GM19239 (cell line): Measurements from ENCODE around the gene ECHS1.

Source experiments
- DNase-seq: peaks from one replicate; pipeline ENCODE4 v3.0.0; 2011; ENCODE audit warnings: low spot score; ENCODE audit not compliant: insufficient read length
- FAIRE-seq: peaks from 2 replicates; lab custom pipeline; 2011; peaks lifted over from hg19 to GRCh38; lab: Jason Lieb, UNC

Gene ECHS1

DNA sequence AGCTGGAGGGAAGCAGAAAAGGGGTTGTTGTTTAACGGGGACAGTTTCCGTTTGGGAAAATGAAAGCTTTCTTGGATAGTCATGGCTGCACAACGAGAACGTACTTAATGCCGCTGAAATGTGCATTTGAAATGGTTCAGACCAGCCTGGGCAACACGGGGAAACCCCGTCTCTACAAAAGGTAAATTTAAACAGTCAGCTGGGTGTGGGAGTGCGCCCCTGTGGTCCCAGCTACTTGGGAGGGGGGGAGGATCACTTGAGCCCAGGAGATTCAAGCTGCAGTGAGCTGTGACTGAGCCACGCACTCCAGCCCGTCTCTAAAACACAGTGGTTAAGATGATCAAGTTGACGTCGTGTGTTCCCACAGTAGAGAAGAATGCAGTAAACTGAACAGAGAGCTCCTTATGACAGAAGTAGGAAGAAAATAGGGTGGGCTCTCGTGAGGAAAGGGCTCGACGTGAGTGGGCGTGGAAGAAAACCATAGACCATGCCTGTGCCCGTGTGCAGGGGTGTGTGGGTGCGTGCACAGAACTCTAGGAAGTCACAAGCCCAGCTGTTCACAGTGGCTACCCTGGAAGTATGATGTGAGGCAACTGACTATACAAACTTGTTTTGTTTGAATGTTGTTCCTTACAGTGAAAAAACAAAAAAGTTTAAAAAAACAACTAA lies 11.2 kb downstream of the ECHS1 start:
- peak; percentile 75 for FAIRE-seq

DNA sequence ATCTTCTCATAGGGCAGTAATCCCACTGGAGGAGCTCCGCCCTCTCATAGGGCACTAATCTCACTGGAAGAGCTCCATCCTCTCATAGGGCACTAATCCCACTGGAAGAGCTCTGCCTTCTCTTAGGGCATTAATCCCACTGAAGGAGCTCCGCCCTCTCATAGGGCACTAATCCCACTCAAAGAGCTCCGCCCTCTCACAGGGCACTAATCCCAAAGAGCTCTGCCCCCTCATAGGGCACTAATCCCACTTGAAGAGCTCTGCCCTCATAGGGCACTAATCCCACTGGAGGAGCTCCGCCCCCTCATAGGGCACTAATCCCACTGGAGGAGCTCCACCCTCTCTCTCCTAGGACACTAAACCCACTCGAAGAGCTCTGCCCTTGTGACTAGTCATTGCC lies 11.9 kb downstream of the ECHS1 start:
- DNase-seq (no peak), FAIRE-seq (no peak)

More for the DNA sequence above, 11.2 kb downstream of the ECHS1 start:
- no peak for DNase-seq

DNA sequence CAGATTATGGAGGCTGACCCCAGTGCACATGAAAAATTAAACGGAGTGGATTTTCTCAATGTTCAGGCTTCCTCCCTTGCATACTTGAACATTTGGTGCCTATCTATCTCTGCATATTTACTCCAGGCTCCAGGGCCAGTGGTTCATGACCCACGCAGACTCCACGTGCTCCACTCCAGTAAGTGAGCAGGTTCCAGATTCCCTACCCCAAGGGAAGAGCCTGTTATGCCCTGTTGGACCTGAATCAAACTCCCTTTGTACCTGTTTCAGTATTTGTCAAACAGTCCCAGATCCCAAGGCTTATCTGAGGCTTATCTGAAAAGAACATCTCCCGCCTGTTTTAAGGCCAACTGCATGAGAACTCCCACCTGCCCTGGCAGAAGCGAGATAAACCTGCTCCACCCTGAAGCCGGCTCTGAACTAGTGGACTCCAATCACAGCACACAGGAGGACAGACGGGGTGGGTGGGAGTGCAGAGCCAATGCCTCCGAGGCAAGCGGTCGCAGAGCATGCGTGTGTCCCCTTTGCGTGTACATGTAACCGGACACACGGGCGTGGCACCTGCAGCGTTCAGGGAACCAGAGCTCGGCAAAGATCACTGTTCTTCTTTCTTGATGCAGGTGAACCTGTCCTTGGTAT lies 13.1 kb downstream of the ECHS1 start:
- DNase-seq (no peak), FAIRE-seq (no peak)

DNA sequence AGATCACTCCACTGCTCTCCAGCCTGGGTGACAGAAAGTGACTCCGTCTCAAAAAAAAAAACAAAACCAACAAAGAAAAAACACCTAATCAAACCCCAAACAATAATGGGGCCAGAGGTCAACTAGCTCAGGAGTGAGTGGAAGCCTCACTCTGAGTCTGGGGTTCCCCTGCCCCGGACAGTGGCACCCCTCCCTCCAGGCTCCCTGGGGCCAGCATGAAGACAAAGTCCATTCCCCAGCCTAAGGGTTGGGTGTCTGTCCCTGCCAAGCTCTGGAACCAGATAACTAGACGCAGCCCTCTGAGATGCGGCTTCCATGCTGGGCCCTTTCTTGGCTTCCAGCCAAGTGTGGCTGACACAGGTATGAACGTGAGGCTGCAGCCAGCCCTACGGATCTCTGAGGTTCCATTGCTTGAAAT lies 13.6 kb downstream of the ECHS1 start:
- FAIRE-seq (no peak), DNase-seq (no peak)

DNA sequence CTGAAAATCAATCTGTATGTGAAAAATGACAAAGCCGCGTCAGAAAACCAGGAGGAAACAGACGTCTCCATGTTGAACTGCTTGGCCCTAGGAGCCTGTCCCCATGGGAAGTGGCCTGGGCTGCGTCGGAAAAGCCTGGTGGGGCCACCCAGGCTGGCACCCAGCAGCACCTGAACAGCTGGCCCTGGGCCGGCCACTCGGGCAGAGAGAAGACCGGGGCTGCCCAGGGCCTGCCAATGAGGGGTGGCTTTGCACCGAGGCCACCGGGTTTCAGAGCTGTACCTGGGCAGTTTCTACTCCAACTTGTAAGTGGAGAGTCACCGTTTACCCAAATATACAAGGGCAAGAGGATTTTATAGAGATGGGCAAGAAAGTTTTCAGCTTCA lies 14.2 kb downstream of the ECHS1 start:
- FAIRE-seq (no peak), DNase-seq (no peak)

DNA sequence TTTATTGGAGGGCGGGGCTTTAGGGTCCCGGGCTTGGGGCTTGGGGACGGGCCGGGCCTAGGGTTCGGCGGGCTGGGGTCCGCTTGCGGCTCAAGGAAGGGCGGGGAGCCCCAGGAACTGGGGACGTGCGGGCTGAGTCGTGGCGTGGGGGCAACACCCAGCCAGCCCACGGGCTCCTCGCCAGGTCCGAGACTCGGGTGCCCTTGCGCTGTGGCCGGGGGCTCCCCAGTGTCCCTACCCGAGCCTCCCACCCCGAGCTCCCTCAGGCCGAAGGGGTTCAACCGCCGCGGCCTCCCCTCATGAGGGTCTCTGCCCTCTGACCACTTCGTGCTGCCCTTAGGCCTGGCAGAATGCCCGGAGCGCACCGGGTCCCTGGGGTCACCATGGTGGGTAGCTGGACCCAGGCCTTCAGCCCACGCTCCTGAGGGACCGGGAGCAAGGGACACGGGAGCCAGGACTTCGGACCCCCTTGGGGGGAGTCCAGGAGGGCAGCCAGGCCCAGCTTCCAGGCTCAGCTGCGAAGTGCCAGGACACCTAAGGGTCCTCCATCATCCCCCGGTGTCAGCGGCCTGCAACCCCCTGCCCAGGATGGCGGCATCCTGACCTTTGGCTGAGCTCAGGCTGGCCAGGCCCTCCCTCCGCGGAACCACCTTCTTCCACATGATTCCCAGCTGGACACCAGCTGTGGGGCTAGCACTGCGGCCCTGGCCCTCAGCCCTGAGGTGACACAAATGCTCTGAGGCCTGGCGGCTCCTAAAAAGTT lies 14.8 kb downstream of the ECHS1 start:
- FAIRE-seq: no peak
- no peak for DNase-seq

DNA sequence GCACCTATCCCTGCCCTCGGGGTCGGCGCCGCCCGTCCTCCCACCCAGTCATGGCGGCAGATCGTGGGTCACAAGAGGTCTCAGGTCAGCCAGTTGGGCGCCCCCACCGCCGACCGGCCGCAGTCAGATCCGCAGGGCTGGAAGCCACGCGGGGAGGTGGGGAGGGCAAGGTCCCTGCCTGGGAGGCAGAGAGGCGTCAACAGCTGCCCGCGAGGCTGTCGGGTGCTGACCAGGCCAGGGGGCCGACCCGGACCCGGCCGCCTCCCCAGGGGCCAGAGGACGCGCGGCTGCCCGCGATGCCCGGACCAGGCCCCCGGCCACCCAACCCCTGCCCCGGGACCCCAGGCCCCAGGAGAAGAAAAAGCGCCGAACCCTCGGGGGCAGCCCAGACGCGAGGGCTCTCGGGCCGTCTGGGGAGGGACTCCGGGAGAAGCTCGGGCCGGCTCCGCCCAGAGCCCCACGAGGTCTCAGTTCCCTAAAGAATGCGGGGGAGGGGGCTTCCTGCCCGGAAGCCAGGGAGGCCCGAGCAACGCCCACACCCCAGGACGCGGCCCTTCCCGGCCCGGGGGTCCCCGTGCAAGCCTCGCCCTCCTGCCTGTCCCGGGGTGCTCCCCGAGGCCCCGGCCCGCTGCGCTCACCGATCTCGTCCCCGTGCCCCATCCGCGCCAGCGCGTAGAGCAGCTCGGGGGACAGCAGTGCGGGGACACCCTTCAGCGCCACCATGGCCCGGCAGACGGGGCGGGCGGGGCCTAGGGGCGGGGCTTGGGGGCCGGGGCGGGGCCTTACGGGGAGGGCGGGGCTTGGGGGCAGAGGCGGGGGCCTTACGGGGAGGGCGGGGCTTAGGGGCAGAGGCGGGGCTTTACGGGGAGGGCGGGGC lies 15.6 kb downstream of the ECHS1 start, which contains the start of gene FUOM:
TSS of gene FUOM (minus strand) at position 735 of the 877 bp plus-strand sequence. CDS start at position 723, 12 bp downstream.
- FAIRE-seq (peak; percentile 62), DNase-seq (peak; percentile 94)

DNA sequence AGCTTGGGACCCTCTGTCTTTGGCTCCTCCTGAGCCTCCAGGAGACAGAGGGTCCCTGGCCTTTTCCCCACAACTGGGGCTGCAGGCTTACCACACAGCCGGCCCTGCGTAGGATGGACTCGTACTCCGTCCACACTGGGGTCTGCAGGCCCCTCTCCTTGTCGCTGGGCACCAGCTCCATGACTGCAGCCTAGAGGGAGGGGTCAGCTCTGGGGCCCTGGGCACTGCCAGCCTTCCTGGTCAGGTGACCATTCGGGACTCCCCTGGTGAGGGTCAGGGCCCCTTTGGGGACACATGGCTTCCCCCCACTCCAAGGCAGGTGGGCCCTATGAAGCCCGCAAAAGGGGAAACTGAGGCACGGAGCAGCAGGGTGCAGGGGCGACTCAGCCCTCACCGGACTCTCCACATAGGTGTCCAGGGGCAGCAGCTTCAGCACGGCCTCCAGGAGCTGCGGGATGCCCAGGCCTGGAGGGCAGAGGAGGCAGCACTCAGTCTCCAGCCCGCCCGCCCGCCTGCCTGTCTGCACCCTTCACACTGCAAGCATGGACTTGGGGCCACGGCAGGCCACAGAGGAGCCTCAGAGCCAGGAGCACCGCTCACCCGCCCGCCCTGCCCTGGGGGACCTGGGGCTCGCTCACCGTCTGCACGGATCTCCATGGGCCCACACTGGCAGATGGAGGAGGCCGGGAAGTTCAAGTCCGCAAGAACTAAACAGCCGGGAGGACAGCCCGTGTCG lies 16.4 kb downstream of the ECHS1 start:
- no peak for DNase-seq
- FAIRE-seq: no peak

DNA sequence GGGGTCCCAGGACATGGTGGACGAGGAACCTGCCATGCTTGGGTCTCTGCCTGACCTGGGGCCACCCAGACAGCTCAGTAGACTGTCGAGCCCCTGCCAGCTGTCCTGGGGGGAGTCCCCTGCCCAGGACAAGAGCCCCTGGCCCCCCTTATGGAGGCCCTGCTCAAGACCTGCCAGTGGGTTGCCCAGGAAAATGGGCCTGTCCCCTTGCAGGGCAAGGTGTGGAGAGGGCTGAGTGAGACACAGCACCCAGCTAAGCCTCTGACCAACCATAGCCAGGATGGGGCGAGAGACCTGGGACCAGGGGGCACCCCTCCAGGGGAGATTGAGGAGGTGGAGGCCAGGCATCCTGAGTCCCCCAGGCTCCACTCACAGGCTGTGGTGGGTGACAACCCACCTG lies 17.2 kb downstream of the ECHS1 start:
- DNase-seq (no peak), FAIRE-seq (no peak)

DNA sequence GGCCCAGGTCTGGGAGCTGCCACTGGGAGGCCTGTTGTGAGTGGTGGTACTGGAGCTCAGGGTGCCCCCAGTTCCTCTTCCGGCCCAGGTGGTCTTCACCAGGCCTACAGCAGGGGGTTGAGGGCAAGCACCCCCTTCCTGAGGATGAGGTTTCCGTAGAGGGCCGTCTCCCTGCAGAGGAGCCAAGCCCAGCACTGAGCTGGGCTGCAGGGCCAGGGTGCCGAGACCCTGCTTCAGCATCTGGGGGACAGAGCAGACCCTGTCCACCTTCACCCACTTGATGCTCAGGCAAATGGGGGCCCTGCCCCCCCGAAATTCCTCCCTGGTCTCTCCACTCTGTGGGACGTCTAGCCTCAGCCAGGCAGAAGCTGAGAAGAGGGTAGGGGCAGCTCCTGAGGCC lies 17.9 kb downstream of the ECHS1 start:
- FAIRE-seq (no peak), DNase-seq (no peak)

DNA sequence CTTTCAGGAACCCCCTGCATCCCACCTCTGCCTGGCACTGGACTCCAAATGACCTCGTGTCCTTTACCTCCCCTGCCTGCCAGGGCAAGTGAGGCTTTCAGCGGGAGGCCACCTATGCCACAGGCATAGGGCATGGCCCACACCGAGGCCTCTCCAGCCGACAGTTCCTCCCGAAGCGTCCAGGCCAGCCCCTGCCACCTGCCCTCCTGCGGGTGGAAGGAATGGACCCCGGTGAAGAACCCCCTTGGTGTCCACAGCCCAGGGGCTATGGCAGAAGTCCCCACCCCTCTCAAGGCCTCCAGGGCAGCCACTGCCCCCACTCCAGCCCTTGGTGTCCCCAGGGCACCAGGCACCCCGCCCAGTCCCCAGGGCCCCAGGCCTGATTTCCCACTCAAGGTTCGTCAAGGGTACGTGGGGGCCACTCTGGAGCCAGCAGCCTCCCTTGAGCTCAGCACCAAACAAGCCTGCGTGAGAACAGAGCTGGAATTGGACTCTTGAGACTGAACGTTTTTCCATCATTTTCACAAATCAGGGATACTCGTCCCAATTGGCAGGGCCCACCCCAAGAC lies 18.4 kb downstream of the ECHS1 start:
- DNase-seq (no peak), FAIRE-seq (no peak)

DNA sequence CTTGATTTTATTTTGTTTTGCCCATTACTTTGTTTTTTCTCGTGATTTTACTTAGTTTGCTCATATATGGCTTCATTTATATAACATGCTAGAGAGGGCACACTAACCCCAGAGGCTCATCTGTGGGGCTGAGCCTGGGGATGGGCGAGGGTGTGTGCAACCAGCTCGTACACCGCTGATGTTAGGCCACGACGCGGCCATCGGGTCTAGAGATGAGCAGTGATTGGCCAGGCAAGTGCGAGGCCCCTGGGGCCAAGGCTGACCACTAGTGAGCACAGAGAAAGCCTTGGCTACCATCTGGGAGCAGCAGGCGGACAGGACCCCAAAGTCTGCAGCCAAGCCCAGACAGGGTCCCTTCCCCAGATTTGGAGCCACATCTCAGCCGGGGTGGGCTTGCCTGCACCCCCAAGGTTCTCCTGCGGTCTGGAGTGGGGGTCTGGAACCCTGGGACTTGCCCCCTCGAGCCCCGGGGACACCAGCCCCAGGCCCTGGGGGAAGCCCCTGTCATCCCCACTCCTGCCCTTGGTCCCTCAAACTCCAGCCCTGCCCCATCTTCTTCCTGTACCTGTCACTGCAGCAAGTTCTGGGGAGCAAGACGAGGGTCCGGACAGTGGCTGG lies 19.1 kb downstream of the ECHS1 start:
- FAIRE-seq (no peak), DNase-seq (no peak)

DNA sequence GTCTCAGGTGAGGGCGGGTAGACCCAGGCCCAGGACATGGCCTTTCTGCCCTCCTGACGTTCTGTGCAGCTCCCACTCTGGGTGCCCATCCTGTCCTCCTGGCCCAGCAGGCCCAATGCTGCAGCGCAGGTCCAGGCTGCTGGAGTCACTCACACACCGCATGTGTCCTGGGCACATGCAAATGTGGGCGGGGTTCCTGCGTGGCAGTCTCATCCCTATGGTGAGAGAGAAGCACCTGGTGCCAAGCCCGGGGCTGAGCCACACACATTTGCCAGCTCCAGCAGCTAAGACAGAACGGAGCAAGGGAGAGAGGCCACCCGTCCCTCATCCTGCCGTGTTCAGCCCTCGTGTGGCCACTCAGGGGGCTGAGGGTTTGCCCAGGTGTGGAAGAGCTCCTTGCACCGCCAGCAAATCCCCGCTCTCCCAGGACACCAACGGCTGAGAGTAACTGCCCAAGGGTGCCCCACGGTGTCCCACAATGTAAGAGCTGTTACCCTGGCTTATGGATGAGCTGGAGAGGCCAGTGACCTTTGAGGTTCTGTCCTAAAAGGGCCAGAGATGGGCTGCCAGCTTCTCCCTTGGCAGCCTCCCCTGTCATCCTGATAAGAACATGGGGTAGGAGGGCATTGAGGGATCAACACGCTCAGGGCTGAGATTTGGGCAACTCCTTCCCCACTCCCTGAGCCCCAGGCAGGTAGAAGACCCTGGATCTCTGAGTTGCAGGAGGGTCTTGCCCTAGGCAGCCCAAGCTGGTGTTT lies 19.8 kb downstream of the ECHS1 start:
- DNase-seq: no peak
- FAIRE-seq: no peak

DNA sequence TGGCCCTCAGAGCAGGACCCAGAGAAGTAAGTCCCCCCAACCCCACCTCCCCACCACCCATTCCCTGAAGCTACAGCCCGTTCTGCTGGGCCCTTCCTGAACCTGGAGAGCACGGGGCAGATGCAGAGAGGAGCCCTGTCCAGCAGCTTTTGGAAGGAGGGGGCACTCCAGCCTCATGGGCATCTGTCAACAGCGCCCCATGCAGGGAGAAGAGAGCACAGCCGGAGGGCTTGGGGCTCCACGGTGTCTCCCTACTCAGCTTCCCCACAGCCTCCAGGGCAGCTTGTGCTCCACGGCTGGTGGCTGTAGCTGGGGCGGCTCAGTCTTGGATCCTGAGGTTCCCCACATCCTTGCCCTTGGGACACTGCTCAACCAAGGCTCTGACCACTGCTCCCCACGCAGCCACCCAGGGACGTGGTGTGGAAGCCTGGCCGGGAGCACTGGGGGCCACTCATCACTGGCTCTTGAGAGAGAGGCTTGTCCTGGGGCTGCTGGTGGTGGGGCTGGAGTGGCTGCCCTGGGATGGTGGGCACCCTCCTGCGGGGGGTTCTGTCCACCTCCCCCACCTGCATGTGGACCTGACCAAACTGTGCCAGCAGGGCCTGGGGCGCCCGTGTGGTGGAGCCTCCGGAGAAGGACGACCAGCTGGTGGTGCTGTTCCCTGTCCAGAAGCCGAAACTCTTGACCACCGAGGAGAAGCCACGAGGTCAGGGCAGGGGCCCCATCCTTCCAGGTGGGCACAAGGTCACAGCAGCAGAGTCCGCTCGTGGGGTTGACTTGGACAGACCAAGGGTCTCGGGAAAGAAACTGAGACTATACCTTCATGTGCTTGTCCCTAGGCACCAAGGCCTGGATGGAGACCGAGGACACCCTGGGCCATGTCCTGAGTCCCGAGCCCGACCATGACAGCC lies 21.5 kb downstream of the ECHS1 start:
- FAIRE-seq (no peak), DNase-seq (no peak)

DNA sequence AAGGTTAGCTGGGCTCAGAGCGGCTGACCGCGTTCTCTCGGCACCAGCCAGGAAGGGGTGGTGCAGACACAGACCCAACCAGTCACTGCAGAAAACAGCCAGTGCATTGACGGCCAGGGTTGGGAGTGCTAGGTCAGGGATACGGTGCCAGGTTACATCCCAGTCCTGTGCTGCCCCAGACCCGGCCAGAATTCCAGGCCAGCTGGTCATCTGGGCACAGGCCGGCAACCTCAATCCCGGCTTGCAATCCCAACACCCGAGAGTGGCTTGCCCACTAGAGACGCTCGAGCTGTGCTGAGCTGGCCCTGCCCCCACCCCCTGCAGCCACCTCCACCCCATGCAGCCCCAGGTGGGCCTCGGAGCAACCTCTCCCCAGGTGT lies 22.2 kb downstream of the ECHS1 start:
- DNase-seq (no peak), FAIRE-seq (no peak)

DNA sequence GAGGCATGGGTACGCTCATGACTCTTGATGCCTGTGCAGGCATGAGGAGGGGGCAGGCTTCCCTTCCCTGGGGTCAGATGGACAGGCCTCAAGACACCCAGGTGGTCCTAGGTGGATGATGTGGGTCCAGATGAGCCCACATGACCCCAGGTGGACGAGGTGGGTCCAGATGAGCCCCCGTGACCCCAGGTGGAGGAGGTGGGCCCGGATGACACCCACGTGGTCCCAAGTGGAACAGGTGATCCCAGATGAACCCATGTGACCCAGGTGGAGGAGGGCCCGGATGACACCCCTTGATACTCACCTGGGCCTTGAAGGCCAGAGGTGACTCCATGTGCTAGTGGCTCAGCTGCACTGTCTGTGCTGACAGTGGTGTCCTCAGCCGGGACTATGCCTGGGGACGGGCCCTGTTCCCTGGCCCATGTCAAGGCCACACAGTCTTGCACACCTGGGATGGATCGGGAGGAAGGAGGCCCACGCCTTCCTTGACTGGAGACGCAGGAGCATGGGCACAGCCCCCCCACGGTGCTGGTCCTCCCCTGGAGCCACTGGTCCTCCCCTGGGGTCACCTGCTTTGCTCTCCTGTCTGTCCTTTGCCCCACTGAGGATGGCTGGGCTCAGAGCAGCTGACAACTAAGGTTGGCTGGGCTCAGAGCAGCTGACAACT lies 22.7 kb downstream of the ECHS1 start:
- FAIRE-seq (no peak), DNase-seq (no peak)

DNA sequence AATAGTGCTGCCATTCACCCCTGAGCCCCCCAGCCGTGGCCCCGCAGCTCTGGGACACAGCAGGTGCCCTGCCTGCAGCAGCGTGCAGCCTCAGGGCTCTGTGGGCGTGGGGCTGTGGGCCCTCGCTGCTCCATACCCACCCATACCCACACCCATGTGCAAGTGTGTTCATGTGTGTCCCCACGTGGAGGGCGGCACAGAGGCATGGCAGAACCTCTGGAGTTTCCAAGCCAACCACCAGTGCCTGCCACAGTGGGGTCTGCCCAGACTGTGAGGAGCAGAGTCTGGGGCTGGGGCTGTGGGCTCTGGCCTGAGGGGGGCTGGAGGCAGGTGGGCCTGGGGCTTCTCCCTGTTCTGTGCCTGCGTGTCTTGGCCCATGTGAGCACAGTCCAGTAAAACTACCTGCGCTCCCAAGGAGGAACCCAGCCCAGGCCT lies 23.6 kb downstream of the ECHS1 start:
- no peak for DNase-seq
- no peak for FAIRE-seq
